ENCODE data around the gene MAGI2. TPM values are rescaled to one million over a fixed set of nuclear protein-coding genes. Genes with fewer than 3 reads are reported as not detected.

The MAGI2 gene
- total RNA-seq, 1 donor from 2014 or later, result 10.7 TPM

- Mint-ChIP-seq H3K27me3 (ENCODE audit: unreplicated experiment) (no peaks in the 10 kb centered on the region), H3K4me3 (ENCODE audit: unreplicated experiment) (no peak overlapping the region), H3K4me1 (ENCODE audit: unreplicated experiment) (no peaks in the 10 kb centered on the region), H3K9me3 (ENCODE audit: unreplicated experiment) (peaks cover 11% of the 10 kb centered on the region), H3K36me3 (ENCODE audit: unreplicated experiment) (no peaks in the 10 kb centered on the region), H3K27ac (ENCODE audit: unreplicated experiment) (no peak overlapping the region)
- no peak for TF ChIP-seq CTCF (IDR thresholded peaks at IDR 0.05)
- no peak for DNase-seq (ENCODE audit: extremely low spot score, unreplicated experiment)
Measured at GRCh38 chr7:79064187-79064823, 389.2 kb downstream of the MAGI2 start.

DNA sequence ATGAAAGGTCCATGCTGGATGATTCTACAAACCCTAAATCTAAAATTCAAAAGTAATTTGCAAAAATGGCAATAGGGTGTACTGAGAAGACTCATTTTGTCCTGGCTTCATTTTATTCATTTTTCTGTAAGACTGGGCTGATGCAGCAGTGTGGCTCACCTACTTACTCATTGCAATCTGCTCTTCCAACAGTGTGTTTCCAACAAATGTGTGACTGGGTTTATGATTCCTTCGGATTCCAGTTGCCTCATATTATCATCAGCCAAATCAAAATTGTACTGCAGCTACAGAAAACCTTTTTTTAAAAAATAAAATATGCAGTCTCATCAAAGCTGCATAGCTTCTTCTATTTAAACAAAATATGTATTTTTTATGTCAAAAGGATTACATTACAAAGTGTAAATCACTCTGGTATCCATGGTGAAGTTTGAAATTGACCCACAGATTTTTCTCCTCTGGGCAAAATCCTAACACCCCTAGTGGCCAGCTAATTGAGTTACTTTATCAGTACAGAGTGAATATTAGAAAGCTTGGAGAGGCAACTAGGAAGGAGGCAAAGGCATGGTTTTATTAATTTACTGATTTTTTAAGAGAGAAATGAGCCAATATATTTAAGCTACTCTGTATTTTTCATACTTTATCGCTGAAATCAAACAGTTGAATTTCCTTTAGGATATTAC, 390.3 kb downstream of the MAGI2 start:
- Mint-ChIP-seq H3K4me1 (ENCODE audit: unreplicated experiment) (no peaks in the 10 kb centered on the region), H3K9me3 (ENCODE audit: unreplicated experiment) (no peaks in the 10 kb centered on the region), H3K36me3 (ENCODE audit: unreplicated experiment) (no peaks in the 10 kb centered on the region), H3K27me3 (ENCODE audit: unreplicated experiment) (no peaks in the 10 kb centered on the region), H3K4me3 (ENCODE audit: unreplicated experiment) (no peak overlapping the region), H3K27ac (ENCODE audit: unreplicated experiment) (no peak overlapping the region)
- no peak for TF ChIP-seq CTCF (IDR thresholded peaks at IDR 0.05)
- no peak for DNase-seq (ENCODE audit: extremely low spot score, unreplicated experiment)

DNA sequence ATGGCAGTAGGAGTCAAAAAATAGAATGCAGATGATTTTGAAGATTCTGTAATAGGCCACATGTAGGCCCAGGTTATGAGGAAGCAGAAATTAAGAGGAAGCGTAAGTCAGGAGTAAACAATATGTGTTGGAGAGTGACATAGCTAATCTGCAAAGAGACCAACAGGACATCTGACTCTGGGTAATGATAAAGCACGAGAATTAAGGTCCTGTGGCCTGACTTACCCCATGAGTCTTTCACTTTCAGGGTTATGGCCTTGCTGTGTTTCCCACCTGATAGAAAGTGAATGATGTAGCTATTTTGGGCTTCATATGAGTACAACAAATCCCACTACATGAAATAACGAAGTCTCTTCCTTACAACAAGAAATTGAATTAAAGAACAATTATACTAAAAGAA, 393.0 kb downstream of the MAGI2 start:
- Mint-ChIP-seq H3K27me3 (ENCODE audit: unreplicated experiment) (no peaks in the 10 kb centered on the region), H3K27ac (ENCODE audit: unreplicated experiment) (no peak overlapping the region), H3K4me3 (ENCODE audit: unreplicated experiment) (no peak overlapping the region), H3K9me3 (ENCODE audit: unreplicated experiment) (no peaks in the 10 kb centered on the region), H3K36me3 (ENCODE audit: unreplicated experiment) (no peaks in the 10 kb centered on the region), H3K4me1 (ENCODE audit: unreplicated experiment) (no peaks in the 10 kb centered on the region)
- no peak for DNase-seq (ENCODE audit: extremely low spot score, unreplicated experiment)
- no peak for TF ChIP-seq CTCF (IDR thresholded peaks at IDR 0.05)

DNA sequence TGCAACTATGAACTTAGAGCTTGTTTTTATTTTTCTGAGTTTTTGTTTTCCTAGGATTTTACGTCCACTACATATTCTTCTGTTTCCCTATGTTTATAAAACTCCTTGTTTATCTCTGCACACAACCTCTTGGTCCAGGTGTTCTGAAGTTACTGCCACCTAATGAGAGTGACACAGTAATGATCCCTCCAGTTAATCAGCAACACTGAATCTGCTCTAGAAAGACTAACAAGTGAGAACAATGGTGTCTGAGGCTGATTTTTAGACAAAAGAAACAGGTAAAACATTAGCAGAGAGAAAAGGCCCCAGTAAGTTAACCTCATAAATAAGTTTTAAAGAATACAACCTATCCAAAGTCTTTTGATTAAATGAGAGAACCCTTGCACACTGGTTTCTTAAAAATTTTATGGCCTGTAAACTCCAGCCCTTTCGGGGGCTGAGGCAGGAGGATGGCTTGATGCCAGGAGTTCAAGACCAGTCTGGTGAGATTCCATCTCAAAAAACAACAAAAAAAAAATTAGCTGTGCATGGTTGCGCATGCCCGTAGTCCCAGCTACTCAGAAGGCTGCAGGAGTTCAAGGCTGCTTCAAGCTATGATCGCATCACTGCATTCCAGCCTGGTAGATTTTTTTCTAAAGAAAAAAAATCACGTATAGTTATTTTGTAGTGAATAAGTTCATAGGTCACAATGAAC, 397.6 kb downstream of the MAGI2 start:
- H3K27ac Mint-ChIP-seq (ENCODE audit: unreplicated experiment), result no peak overlapping the region
- H3K9me3 Mint-ChIP-seq (ENCODE audit: unreplicated experiment), result no peaks in the 10 kb centered on the region

More for the DNA sequence above, 397.6 kb downstream of the MAGI2 start:
- no peak for DNase-seq (ENCODE audit: extremely low spot score, unreplicated experiment)
- H3K27me3 Mint-ChIP-seq (ENCODE audit: unreplicated experiment), result no peaks in the 10 kb centered on the region
- no peaks in the 10 kb centered on the region for H3K36me3 Mint-ChIP-seq (ENCODE audit: unreplicated experiment)
- H3K4me1 Mint-ChIP-seq (ENCODE audit: unreplicated experiment), result peaks cover 5% of the 10 kb centered on the region
- TF ChIP-seq CTCF (IDR thresholded peaks at IDR 0.05), result no peak
- H3K4me3 Mint-ChIP-seq (ENCODE audit: unreplicated experiment), result no peak overlapping the region

All from osteocyte (in vitro differentiated cells).